TTC549 (cell line): Measurements from ENCODE around the gene DSCAML1.
A peak's percentile ranks its signal among the peaks of the same experiment; 100 is the strongest.

Experiments used
- FAIRE-seq: peaks from 2 replicates; lab custom pipeline; 2012; peaks lifted over from hg19 to GRCh38; lab: Jason Lieb, UNC

Gene DSCAML1

DNA sequence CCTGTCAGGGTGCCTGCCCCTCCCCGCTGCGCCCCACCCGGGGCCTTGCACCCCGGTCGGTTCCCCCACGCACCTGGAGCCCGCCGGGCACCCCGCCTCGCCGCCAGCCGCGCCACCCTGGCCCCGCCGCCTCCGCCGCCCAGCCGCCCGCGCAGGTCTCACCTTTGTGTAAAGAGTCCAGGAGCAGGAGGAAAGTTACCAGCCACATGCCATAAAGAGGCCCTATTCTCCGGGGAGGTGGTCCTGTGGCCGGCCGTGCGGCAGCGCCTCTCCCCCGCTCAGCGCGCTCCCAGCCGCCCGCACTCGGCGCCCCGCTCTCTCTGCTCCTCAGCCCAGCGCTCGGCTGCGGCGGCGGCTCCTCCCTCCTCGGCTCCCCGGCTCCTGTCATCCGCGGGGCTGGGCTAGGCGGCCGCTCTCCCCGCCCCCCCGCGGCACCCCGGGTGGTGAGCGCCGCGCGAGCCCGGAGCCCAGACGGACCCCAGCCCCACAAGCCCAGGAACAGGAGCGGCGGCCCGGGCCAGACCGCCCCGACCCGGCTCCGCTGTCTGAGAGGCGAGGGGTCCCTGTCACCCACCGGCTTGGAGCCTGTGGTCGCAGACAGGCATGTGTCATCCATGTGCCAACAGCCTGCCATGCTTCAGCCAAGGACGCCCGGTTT, at the start of gene DSCAML1:
Gene DSCAML1 (minus strand): TSS at position 345 of the 658 bp plus-strand sequence. CDS start 137 bp downstream, at position 208.
- FAIRE-seq: no peak

DNA sequence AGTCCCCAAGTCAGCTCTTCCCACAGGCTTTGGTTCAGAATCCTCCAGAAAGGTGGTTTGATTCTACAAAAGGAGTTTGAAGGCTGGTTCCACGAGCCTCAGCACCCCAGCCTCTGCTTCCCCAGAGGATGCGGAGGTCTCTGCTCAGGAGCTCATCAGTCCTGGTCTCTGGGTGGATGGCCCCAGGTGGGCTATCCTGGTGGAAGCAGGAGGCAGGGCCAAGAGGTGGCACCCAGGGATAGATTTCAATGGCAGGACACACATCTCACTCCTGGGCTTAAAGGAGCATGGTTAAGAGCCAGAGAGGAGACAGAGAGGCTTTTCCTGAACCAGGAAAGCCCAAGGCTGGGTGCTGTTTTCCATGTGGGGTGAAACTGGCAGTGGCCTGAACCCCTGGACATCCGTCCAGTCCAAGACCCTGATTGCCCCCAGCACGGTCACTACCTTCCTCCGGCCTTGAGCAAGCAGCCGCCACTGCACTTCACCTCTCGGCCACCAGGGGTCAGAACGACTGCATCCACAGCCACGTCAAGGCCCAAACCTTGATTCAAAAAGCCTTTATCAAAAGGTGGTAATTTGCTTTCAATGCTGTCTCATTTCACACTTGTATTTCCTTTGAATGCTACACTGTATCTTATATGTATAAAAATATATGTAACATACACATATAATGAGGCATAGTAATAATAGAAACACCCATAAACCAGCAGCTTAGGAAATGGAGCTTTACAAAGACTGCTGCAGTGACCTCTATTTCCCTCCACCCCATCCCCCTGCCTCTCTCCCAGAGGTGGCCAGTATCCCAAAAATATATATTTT, 46.9 kb upstream of the DSCAML1 start:
- peak; percentile 28 for FAIRE-seq

GRCh38 chr11:117842131-117842941, 45.3 kb upstream of the DSCAML1 start:
- FAIRE-seq: no peak

- no peak for FAIRE-seq
Measured at GRCh38 chr11:117841551-117842031, 44.6 kb upstream of the DSCAML1 start.

DNA sequence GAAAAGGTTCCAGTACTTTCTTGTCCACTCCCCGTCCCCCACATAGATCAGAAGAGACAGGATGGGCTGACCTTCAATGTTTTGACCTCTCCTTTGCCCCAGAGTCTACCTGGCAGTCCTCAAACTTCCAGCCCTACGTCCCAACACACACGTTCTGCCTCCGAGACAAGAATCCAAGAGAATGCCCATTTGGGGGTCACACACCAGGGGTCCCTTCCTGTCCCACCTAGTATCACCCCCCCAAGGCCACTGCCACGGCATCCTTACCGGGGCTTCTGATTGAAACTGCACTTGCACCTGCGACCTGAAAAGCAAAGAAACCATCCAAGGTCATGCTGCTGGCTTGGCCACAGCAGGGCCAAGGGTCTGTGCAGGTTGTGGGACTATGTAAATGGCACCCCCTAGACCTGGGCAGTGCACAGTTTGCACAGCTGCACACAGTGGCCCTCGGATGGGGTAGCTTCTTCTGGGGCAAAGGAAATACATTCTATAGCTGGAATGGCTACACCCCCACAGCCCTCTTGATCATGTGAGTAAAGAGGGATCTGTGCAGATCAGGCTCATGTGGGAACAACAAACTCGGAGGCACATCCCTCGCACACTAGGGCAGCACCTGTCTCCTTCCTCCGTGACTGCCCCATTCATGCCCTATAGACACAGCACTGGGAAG, 44.0 kb upstream of the DSCAML1 start:
- no peak for FAIRE-seq

GRCh38 chr11:117839936-117840813, 43.2 kb upstream of the DSCAML1 start:
- FAIRE-seq: no peak

- FAIRE-seq: no peak
Measured at GRCh38 chr11:117839380-117839881, 42.4 kb upstream of the DSCAML1 start.

DNA sequence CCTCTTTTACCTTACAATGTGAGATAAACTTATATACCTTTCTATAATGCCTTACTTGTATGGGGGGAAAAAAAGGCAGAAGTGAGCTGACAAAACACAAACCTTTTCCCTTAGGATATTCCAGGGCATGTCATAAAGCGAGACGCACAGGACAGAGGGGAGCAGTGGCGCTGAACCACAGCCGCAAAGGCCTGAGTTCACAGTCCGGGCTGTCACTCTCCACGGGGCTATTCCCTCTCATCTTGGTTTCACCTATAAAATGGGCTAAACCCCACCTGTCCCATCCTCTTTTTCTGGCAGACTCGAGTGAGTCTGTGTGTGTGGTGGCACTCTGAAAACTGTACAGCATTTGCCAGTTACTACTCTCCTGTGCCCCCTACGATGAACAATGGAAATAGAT, 41.9 kb upstream of the DSCAML1 start:
- no peak for FAIRE-seq

- no peak for FAIRE-seq
Measured at GRCh38 chr11:117837791-117838190, 40.8 kb upstream of the DSCAML1 start.

- no peak for FAIRE-seq
Measured at GRCh38 chr11:117837070-117837776, 40.2 kb upstream of the DSCAML1 start.

DNA sequence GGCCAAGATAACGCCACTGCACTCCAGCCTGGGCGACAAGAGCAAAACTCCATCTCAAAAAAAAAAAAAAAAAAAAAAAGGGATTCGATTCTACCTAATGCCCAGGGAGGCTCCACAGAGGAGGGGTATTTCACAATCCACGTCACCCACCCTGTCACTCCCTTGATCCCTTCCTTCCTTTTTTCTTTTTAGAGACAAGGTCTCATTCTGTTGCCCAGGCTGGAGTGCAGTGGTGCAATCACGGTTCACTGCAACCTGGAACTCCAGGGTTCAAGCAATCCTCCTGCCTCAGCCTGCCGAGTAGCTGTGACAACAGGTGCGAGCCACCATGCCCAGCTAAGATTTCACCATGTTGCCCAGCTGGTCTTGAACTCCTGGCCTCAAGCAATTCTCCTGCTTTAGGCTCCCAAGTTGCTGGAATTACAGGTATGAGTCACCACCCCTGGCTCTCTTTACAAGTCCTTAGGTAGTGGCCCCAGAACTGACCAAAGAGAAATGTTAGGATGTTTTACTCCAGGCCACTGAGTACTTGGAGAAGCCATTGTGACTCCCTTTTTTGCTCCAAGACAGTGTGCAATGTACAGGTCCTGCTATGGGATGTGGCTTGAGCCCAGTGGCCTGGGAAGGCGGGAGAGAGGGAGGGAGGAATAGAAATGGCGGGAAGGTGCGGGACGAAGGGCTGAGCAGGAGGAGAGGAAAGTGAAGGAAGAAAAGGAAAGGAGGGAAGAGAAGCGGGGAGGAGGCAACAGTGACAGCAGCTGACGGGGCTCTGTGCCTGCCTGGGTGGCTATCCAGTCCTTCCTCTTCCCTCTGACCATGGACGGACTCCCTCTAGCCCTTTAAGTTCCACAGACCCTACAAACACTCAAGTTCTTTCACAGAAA, 39.3 kb upstream of the DSCAML1 start:
- FAIRE-seq: no peak

DNA sequence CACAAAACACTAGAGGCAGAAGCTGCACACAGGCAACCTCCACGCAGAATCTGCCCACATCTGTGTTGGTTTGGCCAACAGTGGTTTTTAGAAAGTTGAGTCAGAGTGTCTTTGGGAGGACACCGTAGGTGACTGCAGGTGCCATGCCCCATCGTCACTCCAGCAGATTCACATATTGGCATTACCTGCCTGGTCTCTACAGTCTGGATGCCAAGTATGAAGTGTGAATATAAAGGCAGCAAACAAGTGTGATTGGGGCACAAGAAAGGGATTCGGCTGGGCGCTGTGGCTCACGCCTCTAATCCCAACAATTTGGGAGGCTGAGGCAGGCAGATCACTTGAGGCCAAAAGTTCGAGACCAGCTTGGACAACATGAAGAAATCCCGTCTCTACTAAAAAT, 38.6 kb upstream of the DSCAML1 start:
- no peak for FAIRE-seq

DNA sequence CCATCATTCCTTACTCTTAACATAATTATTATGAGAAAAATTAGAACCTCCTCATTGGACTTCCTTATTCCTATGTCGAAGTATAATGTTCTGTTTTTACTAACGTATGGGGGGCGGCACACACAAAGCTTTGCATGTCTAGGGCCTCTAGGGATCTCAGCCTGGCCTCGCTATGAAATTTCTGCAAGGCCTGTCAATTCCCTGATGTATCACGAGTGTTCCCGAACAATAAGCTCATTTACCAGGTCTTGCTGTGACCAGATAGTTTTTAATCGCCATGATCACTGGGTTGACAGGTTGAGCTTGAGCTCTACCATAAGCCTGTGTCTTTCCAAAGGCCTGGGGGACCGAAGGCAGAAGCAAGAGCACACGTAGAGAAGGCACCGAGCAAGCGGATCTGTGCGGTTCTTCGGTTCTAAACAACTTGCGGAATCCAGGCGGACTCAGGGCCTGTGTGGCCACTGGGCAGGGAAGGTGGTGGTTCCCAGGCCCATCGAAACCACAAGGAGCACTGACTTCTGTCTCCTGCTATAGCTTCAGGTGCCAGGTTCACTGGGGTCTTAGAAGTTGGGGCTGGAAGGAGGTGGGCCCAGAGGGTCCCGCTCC, 37.9 kb upstream of the DSCAML1 start:
- FAIRE-seq: no peak

GRCh38 chr11:117834068-117834810, 37.2 kb upstream of the DSCAML1 start:
- FAIRE-seq: no peak

GRCh38 chr11:117833401-117833891, 36.4 kb upstream of the DSCAML1 start:
- no peak for FAIRE-seq

- no peak for FAIRE-seq
Measured at GRCh38 chr11:117832511-117832910, 35.5 kb upstream of the DSCAML1 start.

DNA sequence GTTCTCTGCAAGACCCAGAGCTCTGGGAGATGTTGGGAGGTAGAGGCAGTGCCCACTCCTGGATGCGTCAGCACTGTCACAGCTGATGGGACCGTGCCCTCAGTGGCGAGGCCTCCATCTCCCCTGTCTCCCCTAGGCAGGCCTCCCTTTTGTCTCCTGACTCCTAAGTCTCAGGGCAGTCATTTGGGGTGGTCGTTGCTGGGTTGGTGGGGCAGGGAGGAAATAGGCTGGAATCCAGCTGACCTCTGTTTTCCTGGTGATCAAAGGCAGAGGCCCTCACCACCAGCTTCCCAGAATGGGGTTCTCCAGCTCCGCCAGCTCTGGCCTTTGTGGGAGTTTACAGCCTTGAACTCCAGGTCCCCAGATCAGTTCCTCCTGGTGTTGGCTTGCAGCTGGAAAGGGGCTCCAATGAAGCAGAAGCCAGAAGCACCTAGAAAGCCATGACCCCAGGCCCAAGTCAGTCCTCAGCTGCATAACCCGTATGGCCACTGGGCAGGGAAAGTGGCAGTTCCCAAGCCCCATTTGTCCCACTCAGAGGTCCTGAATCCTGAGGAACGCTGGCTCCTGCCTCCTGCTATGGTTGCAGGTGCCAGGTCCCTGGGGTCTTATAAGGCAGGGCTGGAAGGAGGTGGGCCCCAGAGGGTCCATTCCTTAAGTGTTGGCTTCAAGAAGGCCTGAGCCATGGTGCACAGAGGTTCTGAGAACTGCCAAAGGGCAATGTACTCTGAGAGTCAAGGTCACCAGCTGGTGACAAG, 34.8 kb upstream of the DSCAML1 start:
- FAIRE-seq: no peak
